Measurements from ENCODE around the gene FOXN1.

FOXN1 gene

GRCh38 chr17:28532050-28532960 is 26.2 kb downstream of the FOXN1 start:
- H3K4me3 ChIP-seq (ENCODE audit: low read length) = no peak overlapping the region
- TF ChIP-seq, protein P1, sequence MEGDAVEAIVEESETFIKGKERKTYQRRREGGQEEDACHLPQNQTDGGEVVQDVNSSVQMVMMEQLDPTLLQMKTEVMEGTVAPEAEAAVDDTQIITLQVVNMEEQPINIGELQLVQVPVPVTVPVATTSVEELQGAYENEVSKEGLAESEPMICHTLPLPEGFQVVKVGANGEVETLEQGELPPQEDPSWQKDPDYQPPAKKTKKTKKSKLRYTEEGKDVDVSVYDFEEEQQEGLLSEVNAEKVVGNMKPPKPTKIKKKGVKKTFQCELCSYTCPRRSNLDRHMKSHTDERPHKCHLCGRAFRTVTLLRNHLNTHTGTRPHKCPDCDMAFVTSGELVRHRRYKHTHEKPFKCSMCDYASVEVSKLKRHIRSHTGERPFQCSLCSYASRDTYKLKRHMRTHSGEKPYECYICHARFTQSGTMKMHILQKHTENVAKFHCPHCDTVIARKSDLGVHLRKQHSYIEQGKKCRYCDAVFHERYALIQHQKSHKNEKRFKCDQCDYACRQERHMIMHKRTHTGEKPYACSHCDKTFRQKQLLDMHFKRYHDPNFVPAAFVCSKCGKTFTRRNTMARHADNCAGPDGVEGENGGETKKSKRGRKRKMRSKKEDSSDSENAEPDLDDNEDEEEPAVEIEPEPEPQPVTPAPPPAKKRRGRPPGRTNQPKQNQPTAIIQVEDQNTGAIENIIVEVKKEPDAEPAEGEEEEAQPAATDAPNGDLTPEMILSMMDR (conservative IDR thresholded peaks at IDR 0.05; ENCODE audit: low read depth, low read length) = no peak
- DNase-seq (ENCODE audit: low read depth) = no peak

DNA sequence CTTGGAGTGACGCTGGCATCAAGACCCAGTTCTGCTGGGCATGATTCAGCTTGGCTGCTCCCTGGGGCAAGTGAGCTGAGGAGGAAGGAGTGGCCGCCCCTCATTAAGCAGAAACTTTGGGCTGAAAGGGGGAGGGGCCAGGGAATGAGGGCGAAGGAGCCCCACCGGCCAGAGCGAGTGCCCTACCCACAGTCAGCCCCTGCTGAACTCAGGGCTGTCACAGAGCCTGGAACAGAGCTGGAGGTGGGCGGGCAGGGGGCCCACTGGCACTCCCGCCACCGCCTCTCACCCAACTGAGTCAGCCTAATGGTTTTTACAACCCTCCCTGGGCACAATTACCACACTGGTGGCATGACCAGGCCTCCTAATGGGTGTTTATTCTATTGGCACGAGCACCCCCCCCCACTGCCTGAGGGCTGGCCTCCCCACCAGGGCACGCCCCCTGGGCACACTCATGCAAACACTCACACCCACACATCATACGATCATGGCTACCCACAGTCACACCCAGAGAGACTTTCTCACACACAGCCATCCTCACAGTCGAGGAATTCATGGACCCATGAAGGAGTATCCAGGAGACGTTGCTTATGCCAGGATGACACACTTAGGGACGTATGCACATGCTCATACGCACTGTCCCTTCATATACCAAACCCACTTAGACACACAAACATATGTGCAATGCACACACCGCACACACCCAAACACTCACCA is 27.1 kb downstream of the FOXN1 start:
- no peak for DNase-seq (ENCODE audit: low read depth)
- H3K4me3 ChIP-seq (ENCODE audit: low read length) = no peak overlapping the region
- TF ChIP-seq, protein P1 (conservative IDR thresholded peaks at IDR 0.05; ENCODE audit: low read depth, low read length) = no peak

DNA sequence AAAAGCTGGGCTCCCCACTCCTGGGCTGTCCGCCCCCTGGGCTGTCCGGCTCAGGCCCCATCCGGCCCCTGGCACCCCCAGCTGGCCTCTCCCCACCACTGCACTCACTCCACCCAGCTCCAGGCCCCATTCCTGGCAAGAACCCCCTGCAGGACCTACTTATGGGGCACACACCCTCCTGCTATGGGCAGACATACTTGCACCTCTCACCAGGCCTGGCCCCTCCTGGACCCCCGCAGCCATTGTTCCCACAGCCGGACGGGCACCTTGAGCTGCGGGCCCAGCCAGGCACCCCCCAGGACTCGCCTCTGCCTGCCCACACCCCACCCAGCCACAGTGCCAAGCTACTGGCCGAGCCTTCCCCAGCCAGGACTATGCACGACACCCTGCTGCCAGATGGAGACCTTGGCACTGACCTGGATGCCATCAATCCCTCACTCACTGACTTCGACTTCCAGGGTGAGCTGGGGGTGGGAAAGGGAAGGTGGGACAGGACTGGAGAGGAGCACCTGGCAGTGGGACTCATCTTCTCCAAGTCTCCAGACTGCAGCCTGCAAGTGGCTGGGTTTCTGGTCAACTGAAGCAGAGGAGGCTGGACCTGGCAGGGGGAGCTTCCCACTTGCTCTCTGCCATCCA is 28.7 kb downstream of the FOXN1 start:
- H3K4me3 ChIP-seq (ENCODE audit: low read length) = no peak overlapping the region
- TF ChIP-seq, protein P1 (conservative IDR thresholded peaks at IDR 0.05; ENCODE audit: low read depth, low read length) = no peak
- no peak for DNase-seq (ENCODE audit: low read depth)

DNA sequence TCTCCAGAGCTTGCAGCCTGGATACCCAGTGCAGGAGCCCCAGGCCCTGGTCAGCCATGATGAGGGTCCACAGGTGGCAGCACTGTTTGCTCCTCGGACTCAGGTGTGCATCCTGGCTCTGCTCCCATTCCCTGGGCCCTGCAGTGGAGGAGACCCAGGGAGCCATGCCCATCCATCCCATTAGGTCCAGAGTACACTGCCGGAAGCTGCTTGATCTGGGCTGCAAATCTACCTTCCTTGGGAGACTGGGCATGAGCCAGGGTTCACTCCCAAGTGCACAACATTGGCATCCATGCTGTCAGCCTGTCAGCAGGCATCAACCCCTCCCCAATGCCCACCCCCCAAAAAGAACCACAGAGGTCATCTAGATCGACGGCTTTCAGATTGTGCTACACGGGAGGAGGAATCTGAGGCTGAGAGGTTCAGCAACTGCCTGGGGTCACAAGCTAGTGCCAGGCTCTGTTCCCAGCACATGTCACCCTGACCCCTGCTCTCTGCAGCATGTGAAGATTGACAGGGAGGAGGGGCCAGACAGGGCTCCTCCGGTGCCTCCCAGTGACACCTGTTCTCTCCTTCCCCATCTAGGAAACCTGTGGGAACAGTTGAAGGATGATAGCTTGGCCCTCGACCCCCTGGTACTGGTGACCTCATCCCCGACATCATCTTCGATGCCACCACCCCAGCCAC is 30.5 kb downstream of the FOXN1 start:
- no peak overlapping the region for H3K4me3 ChIP-seq (ENCODE audit: low read length)
- TF ChIP-seq, protein P1 (conservative IDR thresholded peaks at IDR 0.05; ENCODE audit: low read depth, low read length) = no peak
- DNase-seq (ENCODE audit: low read depth) = no peak

DNA sequence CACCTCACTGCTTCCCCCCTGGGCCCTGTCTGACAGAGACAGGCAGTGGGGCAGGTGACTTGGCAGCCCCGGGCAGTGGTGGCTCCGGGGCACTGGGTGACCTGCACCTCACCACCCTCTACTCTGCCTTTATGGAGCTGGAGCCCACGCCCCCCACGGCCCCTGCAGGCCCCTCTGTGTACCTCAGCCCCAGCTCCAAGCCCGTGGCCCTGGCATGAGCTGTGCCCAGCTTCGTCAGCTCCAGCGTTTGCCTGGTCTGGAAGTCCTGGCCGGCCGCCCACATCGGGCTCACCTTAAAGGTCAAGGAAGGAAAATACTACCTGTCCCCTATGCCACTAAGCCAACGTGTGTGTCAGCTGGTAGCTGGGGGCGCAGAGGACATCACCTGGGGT is 31.1 kb downstream of the FOXN1 start:
- TF ChIP-seq, protein P1 (conservative IDR thresholded peaks at IDR 0.05; ENCODE audit: low read depth, low read length) = no peak
- no peak for DNase-seq (ENCODE audit: low read depth)
- no peak overlapping the region for H3K4me3 ChIP-seq (ENCODE audit: low read length)

GRCh38 chr17:28538296-28538895 is 32.2 kb downstream of the FOXN1 start:
- no peak for DNase-seq (ENCODE audit: low read depth)
- TF ChIP-seq, protein P1 (conservative IDR thresholded peaks at IDR 0.05; ENCODE audit: low read depth, low read length) = no peak
- H3K4me3 ChIP-seq (ENCODE audit: low read length) = no peak overlapping the region
